Measurements from ENCODE around the gene TIMM23.
"Not testable (repeated sequence)": the region's sequence is repeated elsewhere in the genome, so short reads cannot be mapped to it uniquely, and the experiment has no call there.

TIMM23 gene

GRCh38 chr10:45997994-45998763 is 25.9 kb downstream of the TIMM23 start:
- DNase-seq = no peak

DNA sequence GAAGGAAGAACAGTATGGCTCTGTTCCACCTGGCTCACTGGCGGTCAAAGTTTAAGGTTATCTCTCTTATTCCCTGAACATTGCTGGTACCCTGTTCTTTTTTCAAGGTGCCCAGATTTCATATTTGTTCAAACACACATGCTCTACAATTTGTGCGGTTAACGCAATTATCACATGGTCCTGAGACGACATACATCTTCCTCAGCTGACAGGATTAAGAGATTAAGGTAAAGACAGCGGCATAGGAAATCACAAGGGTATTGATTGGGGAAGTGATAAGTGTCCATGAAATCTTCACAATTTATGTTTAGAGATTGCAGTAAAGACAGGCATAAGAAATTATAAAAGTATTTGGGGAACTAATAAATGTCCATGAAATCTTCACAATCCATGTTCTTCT is 27.7 kb downstream of the TIMM23 start:
- not testable (repeated sequence) for DNase-seq

DNA sequence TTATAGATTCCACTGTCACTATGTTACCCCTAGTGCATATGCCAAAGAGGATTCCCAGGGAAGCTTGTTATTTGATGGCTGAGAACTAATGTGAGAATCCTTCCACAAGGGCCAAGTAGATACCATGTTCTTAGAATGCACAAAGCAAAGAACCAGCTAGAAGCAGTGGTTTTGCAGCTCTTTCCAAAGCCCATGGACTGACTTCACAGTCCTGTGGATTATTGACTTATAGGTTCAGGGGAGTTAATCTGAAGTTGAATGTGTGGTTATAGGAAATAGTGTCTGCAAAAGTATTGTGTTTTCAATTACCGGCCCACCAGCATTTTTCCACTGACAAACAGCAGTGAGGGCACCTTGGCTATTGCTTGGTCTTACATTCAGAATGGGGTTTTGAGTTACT is 28.2 kb downstream of the TIMM23 start:
- DNase-seq = no peak

DNA sequence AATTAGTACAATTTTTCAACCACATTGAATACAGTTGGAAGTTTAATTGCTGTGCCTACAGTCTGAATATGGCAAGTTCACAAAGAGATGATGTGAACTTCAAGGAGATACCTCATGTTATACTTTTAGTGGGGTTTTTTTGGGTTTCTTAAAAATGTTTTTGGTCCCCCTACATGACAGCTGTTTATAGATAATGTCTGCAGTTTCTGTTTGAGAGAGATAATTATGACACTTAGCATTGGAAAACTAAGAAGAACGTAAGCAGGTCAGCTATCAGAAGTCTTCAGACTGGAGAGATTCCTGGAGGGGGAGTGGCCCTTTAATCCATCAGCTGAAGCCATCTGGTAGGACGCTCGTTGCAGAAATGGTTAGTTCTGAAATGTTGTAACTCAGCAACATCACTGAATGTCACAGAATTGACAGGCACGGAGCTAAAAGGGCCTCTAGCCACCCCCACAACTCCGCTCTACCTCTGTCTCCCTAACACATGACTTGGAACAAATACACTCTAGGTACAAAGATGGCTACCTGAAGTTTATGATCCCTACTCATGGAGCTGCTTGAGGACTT is 29.0 kb downstream of the TIMM23 start:
- DNase-seq = no peak

- DNase-seq = not testable (repeated sequence)
These were observed 29.9 kb downstream of the TIMM23 start for GRCh38 chr10:46002189-46002687.

DNA sequence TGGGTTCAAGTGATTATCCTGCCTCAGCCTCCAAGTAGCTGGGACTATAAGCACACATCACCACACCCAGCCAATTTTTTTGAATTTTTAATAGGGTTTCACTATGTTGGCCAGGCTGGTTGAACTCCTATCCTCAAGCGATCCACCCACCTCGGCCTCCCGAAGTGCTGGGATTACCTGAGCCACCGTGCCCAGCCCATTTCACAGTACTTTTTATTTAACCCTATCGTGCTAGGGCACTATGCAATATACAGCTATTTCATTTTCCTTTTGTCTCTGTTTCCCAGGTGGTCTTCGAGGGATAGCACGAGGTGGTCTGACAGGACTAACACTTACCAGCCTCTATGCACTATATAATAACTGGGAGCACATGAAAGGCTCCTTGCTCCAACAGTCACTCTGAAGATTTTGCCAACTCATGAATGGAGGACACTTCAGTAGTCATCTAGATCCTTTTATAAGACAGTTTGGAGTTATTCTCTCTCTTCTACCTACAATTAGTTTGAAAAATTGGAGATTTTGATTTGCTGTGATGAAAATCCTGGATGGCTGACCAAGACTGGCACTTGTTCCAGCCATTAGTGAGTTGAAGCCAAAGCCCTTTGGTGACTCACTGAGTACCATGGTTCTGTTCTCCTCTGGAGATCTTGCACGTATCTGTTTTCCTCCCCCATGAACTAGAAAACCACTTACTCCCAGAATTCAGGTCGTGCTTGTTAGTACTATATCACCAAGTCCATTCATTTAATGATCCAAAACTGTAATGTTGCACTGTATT is 30.8 kb downstream of the TIMM23 start:
- DNase-seq = no peak

DNA sequence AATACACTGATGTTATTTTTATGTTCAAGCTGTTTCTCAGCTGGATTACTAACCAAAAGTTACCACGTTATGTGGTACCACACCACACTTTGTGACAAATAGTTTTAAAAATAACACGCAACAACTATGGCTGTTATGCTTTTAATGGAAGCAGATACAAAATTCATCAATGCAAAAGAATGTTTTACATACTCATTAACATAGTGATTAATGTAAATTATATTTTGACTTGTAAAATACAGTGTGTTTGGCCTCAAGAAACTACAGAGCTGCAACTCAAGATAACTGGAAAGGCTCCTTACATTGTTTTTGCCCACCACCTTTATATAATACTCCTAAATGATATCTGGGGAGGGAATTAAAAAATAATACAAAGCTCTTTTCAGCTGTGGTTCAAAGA is 32.7 kb downstream of the TIMM23 start:
- DNase-seq = no peak

GRCh38 chr10:46005383-46005782 is 33.1 kb downstream of the TIMM23 start:
- no peak for DNase-seq

DNA sequence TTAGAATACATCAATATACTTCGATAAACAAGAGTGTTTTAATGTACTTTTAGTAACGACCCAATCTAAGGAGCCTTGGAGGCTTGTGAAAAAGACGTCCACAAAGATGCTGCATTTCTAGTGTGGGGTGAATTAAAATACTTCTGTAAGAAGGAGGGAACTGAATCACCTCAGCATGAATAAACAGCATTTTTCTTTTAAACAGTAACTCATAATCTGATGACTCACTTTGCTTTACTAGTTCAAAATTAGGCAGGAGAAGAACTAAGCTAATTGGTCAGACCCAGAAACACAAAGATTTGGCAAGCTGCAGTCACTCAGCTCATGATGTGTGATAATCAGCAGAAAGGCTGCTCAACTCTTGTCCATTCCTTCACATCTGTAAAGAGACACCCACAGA is 33.9 kb downstream of the TIMM23 start:
- no peak for DNase-seq

DNA sequence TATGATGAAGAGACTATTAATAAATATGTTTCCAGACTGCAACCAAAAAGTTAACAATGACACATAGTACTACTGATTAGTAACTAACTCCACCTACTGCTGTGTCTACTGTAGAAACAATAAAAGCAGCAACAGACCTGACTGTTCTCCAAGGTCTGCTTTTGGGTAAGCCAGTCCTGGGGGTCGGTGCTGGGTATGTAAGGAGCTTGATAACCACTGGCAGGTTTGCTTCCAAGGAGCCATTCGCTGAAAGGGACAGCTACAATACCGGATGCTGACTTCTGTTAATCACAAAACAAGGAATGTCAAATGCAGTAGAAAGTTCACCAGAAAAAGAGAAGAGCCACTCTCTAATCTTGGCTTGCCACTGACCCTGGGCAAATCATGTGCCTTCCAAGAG is 40.5 kb downstream of the TIMM23 start:
- DNase-seq = no peak

DNA sequence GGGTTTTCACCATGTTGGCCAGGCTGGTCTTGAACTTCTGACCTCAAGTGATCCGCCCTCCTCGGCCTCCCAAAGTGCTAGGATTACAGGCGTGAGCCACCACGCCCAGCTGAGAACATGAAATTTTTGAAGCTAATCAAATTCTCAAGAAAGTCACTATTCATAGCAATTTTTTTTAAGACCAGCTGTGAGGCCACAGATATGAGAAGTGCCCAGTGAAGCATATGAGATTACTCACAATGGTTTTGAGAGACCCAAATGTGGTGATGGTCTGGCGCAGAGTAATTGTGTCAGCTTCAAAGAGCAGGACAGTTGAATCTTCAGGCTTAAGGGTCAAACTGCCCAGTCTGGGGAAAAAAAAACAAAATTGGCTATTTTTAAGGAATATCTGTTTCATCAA is 41.9 kb downstream of the TIMM23 start:
- no peak for DNase-seq

- DNase-seq = no peak
These were observed 42.6 kb downstream of the TIMM23 start for GRCh38 chr10:46014683-46015405.

DNA sequence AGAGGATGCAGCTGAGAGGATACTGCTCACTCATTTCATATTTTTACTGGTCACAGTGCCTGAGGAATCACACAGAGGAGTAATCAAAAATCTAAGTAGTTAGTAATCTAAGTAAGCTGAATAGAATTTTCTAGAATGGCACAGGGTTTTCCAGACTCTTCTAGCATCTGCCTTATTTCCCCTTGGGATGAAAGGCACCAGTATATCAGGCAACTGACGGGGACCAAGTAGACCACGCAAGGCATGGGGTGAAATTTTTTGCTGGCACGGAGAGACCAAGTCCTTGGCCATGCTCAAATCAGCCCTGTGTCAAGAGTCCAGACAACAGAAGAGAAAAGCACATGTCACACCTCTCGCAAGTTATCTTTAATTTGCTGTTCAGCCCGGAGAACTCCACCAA is 43.9 kb downstream of the TIMM23 start:
- DNase-seq = no peak

- no peak for DNase-seq
These were observed 44.5 kb downstream of the TIMM23 start for GRCh38 chr10:46016811-46017210.

DNA sequence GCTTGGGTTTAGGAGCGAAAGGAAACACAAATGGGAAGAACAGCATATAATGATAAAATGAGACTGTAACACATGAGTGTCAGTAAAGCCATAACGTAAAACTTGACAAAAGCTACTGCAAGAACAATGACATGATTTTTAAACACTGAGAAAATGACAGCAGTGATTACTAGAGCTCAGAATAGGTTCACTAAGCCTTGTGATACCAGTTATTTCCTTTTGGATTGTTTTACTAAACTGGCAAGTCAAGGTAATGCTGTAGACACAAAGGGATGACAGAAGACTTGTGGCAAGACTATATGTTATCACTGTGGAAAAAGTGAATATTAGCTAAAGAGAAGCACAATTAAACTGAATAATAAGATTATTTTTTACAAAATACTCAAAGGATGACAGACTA is 45.4 kb downstream of the TIMM23 start:
- DNase-seq = no peak

GRCh38 chr10:46018453-46019176 is 46.3 kb downstream of the TIMM23 start:
- DNase-seq = peak in 1 of 2 experiments; percentile 19

DNA sequence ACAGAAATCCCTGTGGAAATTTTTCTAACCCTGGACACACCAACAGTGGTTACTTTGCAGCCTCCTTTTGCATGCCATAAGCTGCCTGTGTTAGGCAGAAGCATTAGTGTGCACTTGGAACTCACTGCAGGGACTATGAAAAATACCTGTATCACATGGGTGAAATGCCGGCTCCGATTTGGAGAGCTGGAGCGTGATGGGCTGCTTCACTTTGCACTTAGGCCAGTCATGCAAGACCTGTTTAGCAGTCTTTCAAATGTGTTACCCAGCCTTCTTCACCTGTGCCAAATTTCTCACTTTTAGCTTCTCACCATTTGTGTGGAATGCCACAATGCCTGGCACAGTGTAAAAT is 46.9 kb downstream of the TIMM23 start:
- DNase-seq = no peak

DNA sequence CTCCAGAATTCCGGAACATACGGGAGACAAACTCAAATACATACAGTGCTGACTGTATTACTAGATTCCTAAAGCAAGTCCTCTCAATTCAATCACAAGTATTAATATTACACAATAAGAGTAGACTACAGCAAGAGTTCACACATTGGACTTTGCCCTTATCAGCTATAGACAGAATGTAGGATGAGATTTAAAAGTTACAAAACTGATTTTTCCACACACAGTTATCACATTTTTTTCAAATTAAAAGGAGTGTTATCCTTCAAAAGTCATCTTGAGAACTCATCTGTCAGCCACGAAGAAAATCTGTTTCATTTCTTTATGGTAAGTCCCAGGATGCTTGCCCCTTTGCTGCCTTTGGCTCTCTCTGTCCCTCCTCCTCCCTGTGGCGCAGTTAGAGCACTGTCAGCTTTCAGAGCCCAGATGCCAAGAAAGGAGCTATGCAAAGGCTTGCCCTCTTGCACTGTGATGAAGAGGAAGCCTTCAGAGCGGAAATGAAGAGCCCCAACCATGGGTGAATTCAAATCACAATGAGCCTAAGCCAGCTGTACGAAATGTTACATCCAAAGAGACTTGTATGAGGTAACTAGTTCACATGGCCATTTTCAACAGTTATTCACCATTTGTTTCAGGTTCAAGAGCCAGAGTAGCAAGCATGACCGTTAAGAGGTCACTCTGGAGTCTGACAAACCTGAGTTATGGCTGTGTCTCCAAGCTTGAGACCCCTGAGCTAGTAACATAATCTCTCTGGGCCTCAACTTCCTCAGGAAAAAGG is 47.5 kb downstream of the TIMM23 start:
- DNase-seq = peak; percentile 27 to 30

GRCh38 chr10:46020344-46020657 is 48.0 kb downstream of the TIMM23 start:
- DNase-seq = no peak

DNA sequence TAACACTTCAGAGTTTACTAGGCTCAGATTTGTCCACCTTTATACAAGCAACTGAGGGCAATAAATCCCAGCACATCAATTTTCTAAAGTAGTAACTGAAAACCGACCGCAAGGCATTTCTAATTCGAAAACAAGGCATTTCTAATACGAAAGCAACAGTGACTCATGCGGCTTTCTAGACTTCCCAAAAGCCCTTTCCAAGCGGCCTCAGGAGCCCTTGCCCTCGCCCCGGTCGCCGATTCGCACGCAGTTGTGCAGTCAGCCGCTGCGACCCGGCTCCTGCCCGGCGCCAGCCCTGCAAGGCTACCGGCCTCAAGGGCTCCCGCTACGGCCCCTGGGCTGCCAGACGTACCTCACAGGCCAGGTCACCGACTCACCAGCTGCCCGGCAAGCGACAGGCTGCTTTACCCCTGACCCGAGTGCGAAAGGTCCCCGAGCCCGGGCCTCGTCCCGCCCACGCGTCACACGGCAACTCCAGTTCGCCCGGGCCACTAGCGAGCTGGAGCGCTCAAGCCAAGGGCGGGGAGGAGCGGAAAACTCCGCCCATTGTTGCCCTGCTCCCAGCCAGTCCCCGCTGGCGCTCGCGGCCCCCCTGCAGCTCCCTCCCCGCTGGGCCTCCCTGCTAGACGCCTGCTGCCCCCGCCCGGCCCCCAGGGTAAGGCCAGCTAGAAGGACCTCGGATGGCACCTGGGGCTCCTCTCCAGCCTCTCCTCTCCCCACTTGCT is 50.9 kb downstream of the TIMM23 start:
- DNase-seq = peak; percentile 90 to 91

GRCh38 chr10:46024948-46025347 is 52.7 kb downstream of the TIMM23 start:
- no peak for DNase-seq

All from AML-193 (cell line).